Transverse colon (tissue), 4 donors: Measurements from ENCODE around the gene AIPL1. TPM values are rescaled to one million over a fixed set of nuclear protein-coding genes. Genes with fewer than 3 reads are reported as not detected.

Experiments used
- DNase-seq: peaks from one replicate; pipeline ENCODE4 v3.0.0-alpha.2; 2019
- H3K27ac ChIP-seq, 4 donors: fragments of 200-600 bp; sonication (generic); 2 replicates each; pipeline ENCODE4 v1.5.1; 2016 to 2018; ENCODE audit warnings: inconsistent platforms in 4 of 4
- H3K27me3 ChIP-seq: fragments of 200-600 bp; sonication (generic); 2 replicates; pipeline ENCODE4 v1.5.1; 2017; ENCODE audit warnings: inconsistent platforms
- H3K36me3 ChIP-seq, 4 donors: fragments of 200-600 bp; sonication (generic); 2 replicates each; pipeline ENCODE4 v1.5.1; 2017 to 2019; ENCODE audit warnings: inconsistent platforms in 4 of 4
- H3K4me1 ChIP-seq, 4 donors: fragments of 200-600 bp; sonication (generic); 2 replicates each; pipeline ENCODE4 v1.5.1; 2017 to 2020; ENCODE audit warnings: inconsistent platforms in 4 of 4
- H3K4me3 ChIP-seq, 4 donors: fragments of 200-600 bp; sonication (generic); 1 replicate in 1 of 4; 2 replicates in 3 of 4; pipeline versions ENCODE4 v1.5.1 to v1.6.1; 2017 to 2019; ENCODE audit warnings: inconsistent platforms in 4 of 4
- H3K9me3 ChIP-seq, 2 donors: fragments of 200-600 bp; sonication (generic); 2 replicates each; pipeline ENCODE4 v1.5.1; 2017 to 2019; ENCODE audit warnings: inconsistent platforms in 2 of 2
- EP300 ChIP-seq: sonication (generic); formaldehyde crosslinking; IDR thresholded peaks from one replicate; pipeline ENCODE4 v1.6.1; 2017; ENCODE audit warnings: antibody characterized with exemption, low read depth
- POLR2A ChIP-seq: fragments of 450-650 bp; IDR thresholded peaks from one replicate; pipeline ENCODE4 v1.6.1; 2016; ENCODE audit warnings: antibody characterized with exemption, mild to moderate bottlenecking, moderate library complexity
- POLR2AphosphoS5 ChIP-seq, 3 donors: sonication (generic); formaldehyde crosslinking; IDR thresholded peaks; one replicate each; pipeline ENCODE4 v1.6.1; 2016; ENCODE audit warnings: antibody characterized with exemption in 3 of 3
- WGBS, 2 donors: methylation state at CpG; one replicate each; pipeline ENCODE4 v1.1.5; 2018; ENCODE audit warnings: low coverage in 1 of 2; 5-methylcytosine and 5-hydroxymethylcytosine counted together
- in situ Hi-C, 4 donors: fragments of 200-750 bp; cut with MboI; loops; one replicate each; pipeline versions ENCODE4 v1.15.0 to v1.15.1; 2017; ENCODE audit warnings: low sequenced_read_pairs in 3 of 4, low pct_ligation_motif_present in 1 of 4, low pct_unique_long_range_greater_than_20kb in 1 of 4
- intact Hi-C: fragments of 100-400 bp; cut with DNase I; formaldehyde crosslinking; loops from one replicate; pipeline ENCODE4 v1.15.1; 2023; ENCODE audit warnings: low total_unique reads
- total RNA-seq, 4 donors: library from RNA; depleted of rRNA; stranded (reverse); fragments of >200 nt; gene quantifications; one replicate each; pipeline ENCODE4 v1.1.0, GENCODE V29; 2016
- TF ChIP-seq, protein P1 (sequence below), 5 experiments: fragments of 200-600 bp in 3 of 5; fragments of 450-650 bp in 2 of 5; sonication (generic) in 3 of 5; IDR thresholded peaks; 1 replicate in 2 of 5; 2 replicates in 3 of 5; pipeline ENCODE4 v1.5.1; 2016 to 2017; ENCODE audit warnings: antibody characterized with exemption in 5 of 5, inconsistent platforms in 3 of 5, mild to moderate bottlenecking in 2 of 5, moderate library complexity in 1 of 5

AIPL1 gene
- total RNA-seq, 4 donors from 2014 or later: not detected

DNA sequence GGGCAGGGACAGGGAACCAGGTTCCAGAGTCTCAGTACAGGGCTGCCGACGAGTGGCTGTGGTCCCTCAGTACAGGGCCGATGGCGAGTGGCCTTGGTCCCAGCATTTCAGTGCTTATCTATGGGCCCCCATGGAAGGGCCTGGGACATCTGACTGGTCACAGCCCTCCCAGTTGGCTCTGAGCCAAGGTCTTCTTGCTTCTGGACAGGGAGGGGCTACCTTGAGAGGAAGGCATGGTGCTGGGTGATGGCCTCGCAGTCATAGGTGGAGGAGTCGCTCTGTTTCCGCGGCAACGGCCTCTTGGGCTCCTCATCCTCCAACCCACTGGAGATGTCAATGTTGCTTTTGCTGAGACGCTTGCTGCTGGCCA lies 41.9 kb upstream of the AIPL1 start:
- in situ Hi-C loops (no loop called here), intact Hi-C loops (loop anchor here (10.0 kb wide), 2 partner anchors 88 to 138 kb away; no protein-coding TSS in a partner anchor)
- Histone ChIP-seq H3K27me3 (no peaks in the 10 kb centered on the region), H3K36me3 (no peaks in the 10 kb centered on the region), H3K4me3 (no peak overlapping the region), H3K9me3 (no peaks in the 10 kb centered on the region), H3K27ac (no peak overlapping the region), H3K4me1 (peaks cover 0 to 3% (median 0%) of the 10 kb centered on the region in 4 donors)
- TF ChIP-seq POLR2AphosphoS5 (IDR thresholded peaks at IDR 0.05) (no peak), EP300 (no peak), POLR2A (no peak)
- TF ChIP-seq, protein P1, sequence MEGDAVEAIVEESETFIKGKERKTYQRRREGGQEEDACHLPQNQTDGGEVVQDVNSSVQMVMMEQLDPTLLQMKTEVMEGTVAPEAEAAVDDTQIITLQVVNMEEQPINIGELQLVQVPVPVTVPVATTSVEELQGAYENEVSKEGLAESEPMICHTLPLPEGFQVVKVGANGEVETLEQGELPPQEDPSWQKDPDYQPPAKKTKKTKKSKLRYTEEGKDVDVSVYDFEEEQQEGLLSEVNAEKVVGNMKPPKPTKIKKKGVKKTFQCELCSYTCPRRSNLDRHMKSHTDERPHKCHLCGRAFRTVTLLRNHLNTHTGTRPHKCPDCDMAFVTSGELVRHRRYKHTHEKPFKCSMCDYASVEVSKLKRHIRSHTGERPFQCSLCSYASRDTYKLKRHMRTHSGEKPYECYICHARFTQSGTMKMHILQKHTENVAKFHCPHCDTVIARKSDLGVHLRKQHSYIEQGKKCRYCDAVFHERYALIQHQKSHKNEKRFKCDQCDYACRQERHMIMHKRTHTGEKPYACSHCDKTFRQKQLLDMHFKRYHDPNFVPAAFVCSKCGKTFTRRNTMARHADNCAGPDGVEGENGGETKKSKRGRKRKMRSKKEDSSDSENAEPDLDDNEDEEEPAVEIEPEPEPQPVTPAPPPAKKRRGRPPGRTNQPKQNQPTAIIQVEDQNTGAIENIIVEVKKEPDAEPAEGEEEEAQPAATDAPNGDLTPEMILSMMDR (IDR thresholded peaks at IDR 0.05): no peak
- DNase-seq: no peak
- 87% methylated on average over 10 of the region's 10 CpGs; no CpG with 5 or more reads in 1 of the 2 donors for WGBS, 2 donors

DNA sequence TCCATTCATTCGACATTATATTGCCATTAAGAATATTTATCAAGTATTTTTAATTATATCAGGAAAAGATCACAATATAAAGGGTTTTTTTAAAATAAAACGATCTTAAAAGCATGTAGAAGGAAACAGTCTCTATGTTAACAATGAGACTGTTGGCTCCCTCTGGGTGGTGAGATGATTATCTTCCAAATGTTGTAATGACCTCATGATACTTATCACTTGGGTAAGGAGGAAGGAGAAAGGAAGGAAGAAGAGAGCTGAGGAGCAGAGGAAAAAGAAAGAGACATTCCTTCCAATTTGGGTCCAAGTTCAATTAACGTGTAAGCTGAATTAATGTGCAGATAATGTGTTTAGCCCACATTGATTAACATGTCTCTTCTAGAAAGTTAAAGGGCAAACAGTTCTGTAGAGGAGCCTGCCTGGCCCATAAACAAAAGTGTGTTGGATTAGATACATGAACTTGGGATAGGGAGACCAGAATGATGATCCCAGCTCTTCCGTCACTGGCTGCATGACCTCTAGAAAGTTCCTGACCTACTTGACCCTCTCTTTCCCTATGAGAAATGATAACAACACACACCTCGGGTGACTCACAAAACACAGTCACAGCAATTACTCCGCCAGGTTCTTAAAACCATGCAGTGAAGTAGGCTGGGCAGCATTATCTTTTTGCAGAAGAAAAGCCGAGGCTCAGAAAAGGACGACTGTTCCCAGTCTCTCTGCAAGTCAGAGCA lies 41.3 kb upstream of the AIPL1 start:
- TF ChIP-seq, protein P1 (IDR thresholded peaks at IDR 0.05): no peak
- no peak for TF ChIP-seq POLR2A
- TF ChIP-seq POLR2AphosphoS5 (IDR thresholded peaks at IDR 0.05): no peak
- TF ChIP-seq EP300: no peak
- Histone ChIP-seq H3K27ac (peak overlapping the region in 1 of 4 donors; percentile 45), H3K27me3 (no peaks in the 10 kb centered on the region), H3K4me1 (peaks cover 0 to 3% (median 0%) of the 10 kb centered on the region in 4 donors), H3K36me3 (no peaks in the 10 kb centered on the region), H3K4me3 (no peak overlapping the region), H3K9me3 (no peaks in the 10 kb centered on the region)
- intact Hi-C loops: loop anchor here (10.0 kb wide), 2 partner anchors 89 to 139 kb away; no protein-coding TSS in a partner anchor
- no peak for DNase-seq
- in situ Hi-C loops: no loop called here
- WGBS, 2 donors: 71 to 81% methylated on average over 3 to 8 of the region's 8 CpGs

DNA sequence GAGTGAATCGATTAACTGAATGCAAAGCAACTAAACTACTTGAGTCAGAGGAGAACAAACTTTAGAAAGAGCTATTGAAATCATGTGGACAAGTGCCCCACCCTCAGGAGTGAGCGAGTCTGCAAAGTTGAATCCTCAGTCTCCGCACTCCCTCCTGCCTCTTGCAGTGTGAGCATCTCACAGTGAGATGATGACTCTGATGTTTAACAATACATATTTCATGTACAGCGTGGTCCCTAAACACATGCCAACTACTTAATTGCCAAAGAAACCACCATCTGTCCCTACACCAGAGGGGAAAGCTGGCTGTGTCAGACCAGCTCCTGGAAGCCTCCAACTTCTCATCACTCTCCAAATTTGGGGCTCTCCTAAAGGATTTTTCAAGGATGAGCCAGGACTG lies 40.5 kb upstream of the AIPL1 start:
- peaks cover 0 to 3% (median 0%) of the 10 kb centered on the region in 4 donors for H3K4me1 ChIP-seq
- TF ChIP-seq POLR2AphosphoS5 (IDR thresholded peaks at IDR 0.05) (no peak), EP300 (no peak), POLR2A (no peak)
- TF ChIP-seq, protein P1 (IDR thresholded peaks at IDR 0.05): no peak
- DNase-seq: no peak
- H3K9me3 ChIP-seq: no peaks in the 10 kb centered on the region
- in situ Hi-C loops: no loop called here
- H3K36me3 ChIP-seq: no peaks in the 10 kb centered on the region
- intact Hi-C loops: loop anchor here (10.0 kb wide), 2 partner anchors 89 to 139 kb away; no protein-coding TSS in a partner anchor
- no peaks in the 10 kb centered on the region for H3K27me3 ChIP-seq
- peak overlapping the region in 1 of 4 donors; percentile 45 for H3K27ac ChIP-seq
- 78 to 100% methylated on average over 2 to 4 of the region's 4 CpGs for WGBS, 2 donors
- H3K4me3 ChIP-seq: no peak overlapping the region

DNA sequence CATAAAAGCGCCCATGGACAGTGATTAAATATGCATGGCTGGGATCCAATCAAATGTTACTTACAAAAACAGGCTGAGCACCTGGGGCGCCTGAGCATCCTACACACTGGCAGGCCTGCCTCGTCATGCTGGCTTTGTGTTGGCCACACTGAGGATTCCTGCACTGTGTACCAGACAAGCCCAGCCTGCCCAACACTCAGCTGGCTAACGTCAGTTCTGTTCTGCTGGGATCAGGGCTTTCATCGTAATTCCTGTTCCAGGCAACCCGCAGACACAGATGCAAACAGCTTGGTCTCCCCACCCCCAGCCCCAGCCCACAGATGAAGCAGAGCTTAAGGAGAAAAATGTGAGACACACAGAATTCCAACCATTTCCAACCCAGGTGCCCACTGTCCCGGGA lies 40.0 kb upstream of the AIPL1 start:
- in situ Hi-C loops: loop anchor here in 3 of 4 donors (25.0 kb wide), 1 partner anchor 162 kb away; the partner anchor contains the start of genes KIAA0753 (in 3 of the 3) and TXNDC17 (in 3 of the 3)
- DNase-seq: no peak
- no peaks in the 10 kb centered on the region for H3K27me3 ChIP-seq
- peak overlapping the region in 1 of 4 donors; percentile 45 for H3K27ac ChIP-seq
- no peaks in the 10 kb centered on the region for H3K36me3 ChIP-seq
- WGBS, 2 donors: 85% methylated on average over 7 of the region's 7 CpGs; no CpG with 5 or more reads in 1 of the 2 donors
- intact Hi-C loops: loop anchor here (10.0 kb wide), 2 partner anchors 90 to 140 kb away; no protein-coding TSS in a partner anchor
- H3K4me3 ChIP-seq: no peak overlapping the region
- TF ChIP-seq EP300 (no peak), POLR2AphosphoS5 (IDR thresholded peaks at IDR 0.05) (no peak), POLR2A (no peak)
- TF ChIP-seq, protein P1 (IDR thresholded peaks at IDR 0.05): no peak
- H3K4me1 ChIP-seq: peaks cover 0 to 3% (median 0%) of the 10 kb centered on the region in 4 donors
- no peaks in the 10 kb centered on the region for H3K9me3 ChIP-seq
